ENCODE data around the gene AACS. TPM values are rescaled to one million over a fixed set of nuclear protein-coding genes. Genes with fewer than 3 reads are reported as not detected.
A peak's percentile ranks its signal among the peaks of the same experiment; 100 is the strongest.

Gene AACS
- polyA plus RNA-seq (2013, experiment 1 of 2), result 14.0 TPM
- polyA plus RNA-seq (2013, experiment 2 of 2), result 15.1 TPM

- Histone ChIP-seq H3K27ac (ENCODE audit: low read depth, low read length) (peak within 1 kb of the TSS; percentile 58), H3K18ac (ENCODE audit: low read length) (peak within 1 kb of the TSS; percentile 64), H2BK15ac (replicated peaks; ENCODE audit: low read depth) (no peak within 1 kb of the TSS), H4K8ac (ENCODE audit: low read depth, low read length) (no peak within 1 kb of the TSS), H3K9ac (ENCODE audit: low read length) (peak within 1 kb of the TSS; percentile 76), H3K27me3 (ENCODE audit: insufficient read depth, low read length, poor library complexity) (no peaks in the 10 kb centered on the region), H3K56ac (ENCODE audit: low read length) (peak within 1 kb of the TSS; percentile 87), H3K36me3 (ENCODE audit: control insufficient read depth, insufficient read depth, low read length) (no peaks in the 10 kb centered on the region), H4K5ac (ENCODE audit: low read length) (no peak within 1 kb of the TSS), H3K4me1 (ENCODE audit: control insufficient read depth, low read depth, low read length) (peaks cover 4% of the 10 kb centered on the region), H3K79me1 (ENCODE audit: low read length) (peaks cover 25% of the 10 kb centered on the region), H3K79me2 (ENCODE audit: control insufficient read depth, insufficient read depth, low read length) (peaks cover 20% of the 10 kb centered on the region), H3K4me2 (ENCODE audit: low read length) (peak within 1 kb of the TSS; percentile 90), H2AK5ac (ENCODE audit: low read length) (no peak within 1 kb of the TSS), H3K4ac (ENCODE audit: low read depth, low read length) (peak within 1 kb of the TSS; percentile 63), H2BK5ac (ENCODE audit: low read length) (no peak within 1 kb of the TSS), H3K4me3 (ENCODE audit: low read length) (peak within 1 kb of the TSS; percentile 68), H2BK120ac (ENCODE audit: low read depth, low read length) (no peak within 1 kb of the TSS), H3K23ac (ENCODE audit: low read length) (peak within 1 kb of the TSS; percentile 11)
- peak; percentile 89 for DNase-seq
- WGBS (ENCODE audit: extremely low coverage, insufficient coverage, low lambda C conversion rate), result no CpG with 5 or more reads among the region's 80 CpGs
Observed at GRCh38 chr12:125065021-125065918, at the start of gene AACS. Gene AACS, plus strand, starts transcription at chr12:125065435. Its CDS starts 150 bp downstream, at chr12:125065585.

- Histone ChIP-seq H2BK15ac (replicated peaks; ENCODE audit: low read depth) (no peak overlapping the region), H3K4me2 (ENCODE audit: low read length) (no peak overlapping the region), H3K27ac (ENCODE audit: low read depth, low read length) (no peak overlapping the region), H3K4ac (ENCODE audit: low read depth, low read length) (no peak overlapping the region), H3K36me3 (ENCODE audit: control insufficient read depth, insufficient read depth, low read length) (peaks cover 9% of the 10 kb centered on the region), H3K27me3 (ENCODE audit: insufficient read depth, low read length, poor library complexity) (no peaks in the 10 kb centered on the region), H3K56ac (ENCODE audit: low read length) (no peak overlapping the region), H3K18ac (ENCODE audit: low read length) (no peak overlapping the region), H4K8ac (ENCODE audit: low read depth, low read length) (no peak overlapping the region), H2AK5ac (ENCODE audit: low read length) (no peak overlapping the region), H3K79me1 (ENCODE audit: low read length) (peaks cover 2% of the 10 kb centered on the region), H4K5ac (ENCODE audit: low read length) (no peak overlapping the region), H3K79me2 (ENCODE audit: control insufficient read depth, insufficient read depth, low read length) (peaks cover 3% of the 10 kb centered on the region), H3K4me3 (ENCODE audit: low read length) (no peak overlapping the region), H3K9ac (ENCODE audit: low read length) (no peak overlapping the region), H3K23ac (ENCODE audit: low read length) (no peak overlapping the region), H3K4me1 (ENCODE audit: control insufficient read depth, low read depth, low read length) (no peaks in the 10 kb centered on the region), H2BK120ac (ENCODE audit: low read depth, low read length) (no peak overlapping the region), H2BK5ac (ENCODE audit: low read length) (no peak overlapping the region)
- DNase-seq, result no peak
- WGBS (ENCODE audit: extremely low coverage, insufficient coverage, low lambda C conversion rate), result no CpG with 5 or more reads among the region's 24 CpGs
Observed at GRCh38 chr12:125015680-125016310, 49.4 kb upstream of the AACS start.

- Histone ChIP-seq H3K4me1 (ENCODE audit: control insufficient read depth, low read depth, low read length) (no peaks in the 10 kb centered on the region), H2AK5ac (ENCODE audit: low read length) (no peak overlapping the region), H3K4ac (ENCODE audit: low read depth, low read length) (no peak overlapping the region), H3K56ac (ENCODE audit: low read length) (no peak overlapping the region), H3K79me1 (ENCODE audit: low read length) (no peaks in the 10 kb centered on the region), H4K5ac (ENCODE audit: low read length) (no peak overlapping the region), H3K4me3 (ENCODE audit: low read length) (no peak overlapping the region), H3K27ac (ENCODE audit: low read depth, low read length) (no peak overlapping the region), H2BK120ac (ENCODE audit: low read depth, low read length) (no peak overlapping the region), H2BK5ac (ENCODE audit: low read length) (no peak overlapping the region), H3K27me3 (ENCODE audit: insufficient read depth, low read length, poor library complexity) (no peaks in the 10 kb centered on the region), H3K18ac (ENCODE audit: low read length) (no peak overlapping the region), H3K4me2 (ENCODE audit: low read length) (no peak overlapping the region), H4K8ac (ENCODE audit: low read depth, low read length) (no peak overlapping the region), H3K23ac (ENCODE audit: low read length) (no peak overlapping the region), H3K79me2 (ENCODE audit: control insufficient read depth, insufficient read depth, low read length) (no peaks in the 10 kb centered on the region), H3K36me3 (ENCODE audit: control insufficient read depth, insufficient read depth, low read length) (peaks cover 9% of the 10 kb centered on the region), H2BK15ac (replicated peaks; ENCODE audit: low read depth) (no peak overlapping the region), H3K9ac (ENCODE audit: low read length) (no peak overlapping the region)
- no peak for DNase-seq
- no CpG with 5 or more reads among the region's 9 CpGs for WGBS (ENCODE audit: extremely low coverage, insufficient coverage, low lambda C conversion rate)
Observed at GRCh38 chr12:125017801-125018200, 47.4 kb upstream of the AACS start.

DNA sequence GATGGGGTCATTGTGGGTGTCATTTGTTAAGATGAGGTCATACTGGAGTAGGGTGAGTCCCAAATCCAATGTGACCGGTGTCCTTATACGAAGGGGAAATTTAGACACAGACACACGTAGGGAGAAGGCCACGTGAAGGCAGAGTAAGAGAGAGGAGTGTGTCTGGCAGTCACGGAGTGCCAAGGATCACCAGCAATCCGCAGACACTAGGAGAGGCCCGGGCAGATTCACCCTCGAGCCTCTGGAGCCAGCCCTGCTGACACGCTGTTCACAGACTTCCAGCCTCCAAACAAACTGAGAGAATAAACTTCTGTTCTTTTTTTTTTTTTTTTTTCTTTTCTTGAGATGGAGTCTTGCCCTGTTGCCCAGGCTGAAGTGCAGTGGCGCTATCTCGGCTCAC is 46.9 kb upstream of the AACS start:
- Histone ChIP-seq H3K79me2 (ENCODE audit: control insufficient read depth, insufficient read depth, low read length) (no peaks in the 10 kb centered on the region), H3K27ac (ENCODE audit: low read depth, low read length) (no peak overlapping the region), H3K4me3 (ENCODE audit: low read length) (no peak overlapping the region), H3K18ac (ENCODE audit: low read length) (no peak overlapping the region), H2BK120ac (ENCODE audit: low read depth, low read length) (no peak overlapping the region), H2BK15ac (replicated peaks; ENCODE audit: low read depth) (no peak overlapping the region), H2AK5ac (ENCODE audit: low read length) (no peak overlapping the region), H3K4me1 (ENCODE audit: control insufficient read depth, low read depth, low read length) (no peaks in the 10 kb centered on the region), H3K4me2 (ENCODE audit: low read length) (no peak overlapping the region), H3K79me1 (ENCODE audit: low read length) (no peaks in the 10 kb centered on the region), H3K56ac (ENCODE audit: low read length) (no peak overlapping the region), H4K8ac (ENCODE audit: low read depth, low read length) (no peak overlapping the region), H3K9ac (ENCODE audit: low read length) (no peak overlapping the region), H4K5ac (ENCODE audit: low read length) (no peak overlapping the region), H3K4ac (ENCODE audit: low read depth, low read length) (no peak overlapping the region), H3K23ac (ENCODE audit: low read length) (no peak overlapping the region), H3K27me3 (ENCODE audit: insufficient read depth, low read length, poor library complexity) (no peaks in the 10 kb centered on the region), H2BK5ac (ENCODE audit: low read length) (no peak overlapping the region), H3K36me3 (ENCODE audit: control insufficient read depth, insufficient read depth, low read length) (peaks cover 6% of the 10 kb centered on the region)
- WGBS (ENCODE audit: extremely low coverage, insufficient coverage, low lambda C conversion rate), result no CpG with 5 or more reads among the region's 11 CpGs
- DNase-seq, result no peak

DNA sequence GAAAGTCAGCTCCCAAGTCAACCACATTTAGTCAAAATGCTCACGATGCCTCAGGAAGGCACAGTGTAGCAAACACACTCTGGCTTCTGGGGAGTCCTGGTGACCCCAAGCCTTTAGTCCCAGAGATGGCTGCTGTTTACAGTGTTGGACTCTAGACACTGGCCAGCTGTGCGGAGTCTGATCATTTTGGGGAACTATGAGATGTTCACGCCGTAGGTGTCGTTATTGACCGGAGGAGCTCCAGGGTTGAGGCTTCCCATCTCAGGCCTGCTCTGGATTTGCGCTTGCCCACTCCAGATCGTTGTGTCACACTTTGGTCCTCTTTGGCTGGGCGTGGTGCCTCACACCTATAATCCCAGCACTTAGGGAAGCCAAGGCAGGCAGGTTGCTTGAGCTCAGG is 44.1 kb upstream of the AACS start:
- Histone ChIP-seq H3K27me3 (ENCODE audit: insufficient read depth, low read length, poor library complexity) (no peaks in the 10 kb centered on the region), H3K56ac (ENCODE audit: low read length) (no peak overlapping the region), H2BK5ac (ENCODE audit: low read length) (no peak overlapping the region), H3K4me3 (ENCODE audit: low read length) (no peak overlapping the region), H4K5ac (ENCODE audit: low read length) (no peak overlapping the region), H3K18ac (ENCODE audit: low read length) (no peak overlapping the region), H3K79me1 (ENCODE audit: low read length) (no peaks in the 10 kb centered on the region), H3K23ac (ENCODE audit: low read length) (no peak overlapping the region), H3K4me1 (ENCODE audit: control insufficient read depth, low read depth, low read length) (no peaks in the 10 kb centered on the region), H3K27ac (ENCODE audit: low read depth, low read length) (no peak overlapping the region), H2AK5ac (ENCODE audit: low read length) (no peak overlapping the region), H3K79me2 (ENCODE audit: control insufficient read depth, insufficient read depth, low read length) (no peaks in the 10 kb centered on the region), H3K9ac (ENCODE audit: low read length) (no peak overlapping the region), H2BK15ac (replicated peaks; ENCODE audit: low read depth) (no peak overlapping the region), H2BK120ac (ENCODE audit: low read depth, low read length) (no peak overlapping the region), H3K4ac (ENCODE audit: low read depth, low read length) (no peak overlapping the region), H3K4me2 (ENCODE audit: low read length) (no peak overlapping the region), H4K8ac (ENCODE audit: low read depth, low read length) (no peak overlapping the region), H3K36me3 (ENCODE audit: control insufficient read depth, insufficient read depth, low read length) (peaks cover 2% of the 10 kb centered on the region)
- no peak for DNase-seq
- WGBS (ENCODE audit: extremely low coverage, insufficient coverage, low lambda C conversion rate), result no CpG with 5 or more reads among the region's 9 CpGs

All from mesendoderm (in vitro differentiated cells).